SK-N-MC (cell line): ENCODE data around the gene PLCB3.

ENCODE experiments used
- EZH2 ChIP-seq: fragments of 200-600 bp; sonication (generic); IDR thresholded peaks from one replicate; pipeline ENCODE4 v1.6.1; 2017; ENCODE audit warnings: antibody characterized with exemption
- FOXP2 ChIP-seq: optimal IDR thresholded peaks from 2 replicates; pipeline ENCODE3; 2011; ENCODE audit warnings: mild to moderate bottlenecking, moderate library complexity; ENCODE audit not compliant: insufficient read depth; ENCODE audit errors: extremely low read length, control extremely low read depth
- POLR2AphosphoS5 ChIP-seq: IDR thresholded peaks from 2 replicates; pipeline ENCODE4 v1.6.1; 2012; ENCODE audit warnings: mild to moderate bottlenecking, low read depth, low read length, borderline replicate concordance

DNA sequence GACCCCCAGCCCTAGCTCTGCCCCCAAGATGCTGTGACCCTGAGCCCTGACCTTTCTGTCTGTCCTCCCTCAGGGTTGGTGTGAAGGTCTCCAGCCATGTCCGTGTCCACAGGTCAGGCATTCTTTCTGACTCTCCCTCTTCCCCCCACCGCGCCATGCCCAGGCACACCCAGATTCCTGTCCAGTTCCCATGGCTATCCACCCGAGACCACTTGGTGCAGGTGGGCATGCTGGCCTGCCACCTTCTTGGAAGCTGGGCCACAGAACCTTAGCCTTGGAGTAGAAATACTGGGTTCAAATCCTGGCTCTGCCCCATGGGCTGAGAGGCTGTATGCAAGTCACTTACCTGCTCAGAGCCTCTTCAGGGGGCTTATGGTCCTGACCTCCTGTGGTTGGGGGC, 2.3 kb upstream of the PLCB3 start:
- no peak for TF ChIP-seq POLR2AphosphoS5
- no peak for TF ChIP-seq EZH2
- no peak for TF ChIP-seq FOXP2
